Progenitor cell of endocrine pancreas (in vitro differentiated cells): ENCODE measurements around the gene TFB1M. TPM values are rescaled to one million over a fixed set of nuclear protein-coding genes. Genes with fewer than 3 reads are reported as not detected.
"Not testable (repeated sequence)": the region's sequence is repeated elsewhere in the genome, so short reads cannot be mapped to it uniquely, and the experiment has no call there.

ENCODE experiments used
- DNase-seq: peaks from one replicate; pipeline ENCODE4 v3.0.0; 2021; ENCODE audit warnings: low spot score; ENCODE audit not compliant: unreplicated experiment
- H3K27ac Mint-ChIP-seq: 2 replicates; pipeline ENCODE4 v1.8.0; 2021; ENCODE audit warnings: mild to moderate bottlenecking, moderate library complexity, mixed read lengths
- H3K27me3 Mint-ChIP-seq: 2 replicates; pipeline ENCODE4 v1.8.0; 2021; ENCODE audit warnings: mixed read lengths
- H3K36me3 Mint-ChIP-seq: 2 replicates; pipeline ENCODE4 v1.8.0; 2022; ENCODE audit warnings: mixed read lengths; ENCODE audit not compliant: insufficient read depth
- H3K4me1 Mint-ChIP-seq: 2 replicates; pipeline ENCODE4 v1.8.0; 2021; ENCODE audit warnings: low read depth, mixed read lengths
- H3K4me3 Mint-ChIP-seq: 2 replicates; pipeline ENCODE4 v1.8.0; 2021; ENCODE audit warnings: low read depth, mild to moderate bottlenecking, moderate library complexity, mixed read lengths
- H3K9me3 Mint-ChIP-seq: 2 replicates; pipeline ENCODE4 v1.8.0; 2021; ENCODE audit warnings: low read depth, mixed read lengths
- CTCF ChIP-seq: fragments of 200-600 bp; sonication (generic); IDR thresholded peaks from one replicate; pipeline ENCODE4 v1.5.0; 2021; ENCODE audit warnings: antibody characterized with exemption, mild to moderate bottlenecking; ENCODE audit not compliant: unreplicated experiment
- total RNA-seq: library from RNA; stranded (reverse); gene quantifications from 2 replicates; pipeline ENCODE4 v1.2.1, GENCODE V29; 2021

The TFB1M gene
- total RNA-seq, 1 donor from 2014 or later: 33.2 TPM

GRCh38 chr6:155272353-155273232 lies 41.7 kb downstream of the TFB1M start:
- no peaks in the 10 kb centered on the region for H3K27me3 Mint-ChIP-seq
- no peak for TF ChIP-seq CTCF
- H3K36me3 Mint-ChIP-seq: peaks cover 9% of the 10 kb centered on the region
- DNase-seq: no peak
- H3K9me3 Mint-ChIP-seq: peaks cover 4% of the 10 kb centered on the region
- H3K4me3 Mint-ChIP-seq: no peak overlapping the region
- peak overlapping the region; percentile 85 for H3K27ac Mint-ChIP-seq
- H3K4me1 Mint-ChIP-seq: peaks cover 29% of the 10 kb centered on the region

- Mint-ChIP-seq H3K4me1 (peaks cover 29% of the 10 kb centered on the region), H3K27ac (no peak overlapping the region), H3K9me3 (peaks cover 4% of the 10 kb centered on the region), H3K27me3 (no peaks in the 10 kb centered on the region), H3K36me3 (peaks cover 13% of the 10 kb centered on the region), H3K4me3 (no peak overlapping the region)
- no peak for TF ChIP-seq CTCF
- no peak for DNase-seq
Measured at GRCh38 chr6:155271145-155271544, 43.1 kb downstream of the TFB1M start.

GRCh38 chr6:155270561-155271091 lies 43.7 kb downstream of the TFB1M start:
- H3K36me3 Mint-ChIP-seq: peaks cover 16% of the 10 kb centered on the region
- H3K9me3 Mint-ChIP-seq: peaks cover 4% of the 10 kb centered on the region
- H3K27me3 Mint-ChIP-seq: no peaks in the 10 kb centered on the region
- H3K4me1 Mint-ChIP-seq: peaks cover 29% of the 10 kb centered on the region
- no peak for TF ChIP-seq CTCF
- H3K27ac Mint-ChIP-seq: peak overlapping the region; percentile 83
- H3K4me3 Mint-ChIP-seq: peak overlapping the region; percentile 37
- DNase-seq: no peak

GRCh38 chr6:155269765-155270164 lies 44.5 kb downstream of the TFB1M start:
- peaks cover 14% of the 10 kb centered on the region for H3K36me3 Mint-ChIP-seq
- DNase-seq: no peak
- H3K9me3 Mint-ChIP-seq: peaks cover 4% of the 10 kb centered on the region
- no peak for TF ChIP-seq CTCF
- peaks cover 29% of the 10 kb centered on the region for H3K4me1 Mint-ChIP-seq
- H3K27me3 Mint-ChIP-seq: no peaks in the 10 kb centered on the region
- peak overlapping the region; percentile 30 for H3K27ac Mint-ChIP-seq
- no peak overlapping the region for H3K4me3 Mint-ChIP-seq

GRCh38 chr6:155268088-155268867 lies 46.0 kb downstream of the TFB1M start:
- Mint-ChIP-seq H3K36me3 (peaks cover 20% of the 10 kb centered on the region), H3K4me1 (peaks cover 25% of the 10 kb centered on the region), H3K27ac (peak overlapping the region; percentile 39)
- DNase-seq, H3K27me3 Mint-ChIP-seq, H3K4me3 Mint-ChIP-seq, H3K9me3 Mint-ChIP-seq: not testable (repeated sequence)
- TF ChIP-seq CTCF: peak; percentile 55
